GM19193 (cell line): Measurements from ENCODE around the gene MYO18A.

Source experiments
- POLR2A ChIP-seq: IDR thresholded peaks from 4 replicates; pipeline ENCODE4 v1.6.1; 2011; ENCODE audit not compliant: insufficient read depth, insufficient read length; ENCODE audit errors: extremely low read depth

The MYO18A gene

DNA sequence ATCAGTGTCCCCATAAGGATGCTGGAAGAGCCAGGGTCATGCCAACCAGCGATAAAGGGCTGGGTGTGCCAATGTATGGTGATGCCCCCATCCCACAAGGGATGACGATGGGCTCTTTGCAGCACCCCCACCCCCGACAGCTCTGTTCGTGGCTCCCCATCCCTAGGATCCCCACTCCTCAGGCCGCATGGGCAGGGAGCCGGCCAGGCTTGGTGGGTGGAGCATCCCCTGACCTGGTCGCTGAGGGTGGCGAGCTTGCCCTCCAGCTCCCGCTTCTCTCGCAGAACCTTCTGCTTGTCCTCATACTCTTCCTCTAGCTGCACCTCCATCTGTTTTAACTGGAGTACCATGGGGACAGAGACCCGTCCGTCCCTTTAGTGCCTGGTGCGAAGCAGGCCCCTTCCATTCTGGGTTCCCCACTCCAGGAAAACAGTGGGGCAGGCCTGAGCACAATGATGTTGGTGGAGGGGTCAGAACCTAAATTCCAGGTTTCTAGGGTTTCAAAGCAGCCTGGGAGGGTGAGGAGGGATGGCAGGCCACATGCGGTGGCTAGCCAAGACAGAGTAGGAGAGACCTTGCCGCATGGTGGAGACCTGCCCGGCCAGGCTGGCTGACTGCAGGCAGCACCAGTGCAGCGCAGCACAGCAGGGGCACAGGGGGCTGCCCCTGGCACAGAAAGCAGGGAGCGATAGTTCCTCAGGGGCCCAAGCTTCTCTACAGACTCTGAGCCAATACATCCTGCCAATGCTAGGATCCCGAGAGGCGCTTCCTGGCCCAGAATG, 86.9 kb downstream of the MYO18A start:
- no peak for TF ChIP-seq POLR2A

DNA sequence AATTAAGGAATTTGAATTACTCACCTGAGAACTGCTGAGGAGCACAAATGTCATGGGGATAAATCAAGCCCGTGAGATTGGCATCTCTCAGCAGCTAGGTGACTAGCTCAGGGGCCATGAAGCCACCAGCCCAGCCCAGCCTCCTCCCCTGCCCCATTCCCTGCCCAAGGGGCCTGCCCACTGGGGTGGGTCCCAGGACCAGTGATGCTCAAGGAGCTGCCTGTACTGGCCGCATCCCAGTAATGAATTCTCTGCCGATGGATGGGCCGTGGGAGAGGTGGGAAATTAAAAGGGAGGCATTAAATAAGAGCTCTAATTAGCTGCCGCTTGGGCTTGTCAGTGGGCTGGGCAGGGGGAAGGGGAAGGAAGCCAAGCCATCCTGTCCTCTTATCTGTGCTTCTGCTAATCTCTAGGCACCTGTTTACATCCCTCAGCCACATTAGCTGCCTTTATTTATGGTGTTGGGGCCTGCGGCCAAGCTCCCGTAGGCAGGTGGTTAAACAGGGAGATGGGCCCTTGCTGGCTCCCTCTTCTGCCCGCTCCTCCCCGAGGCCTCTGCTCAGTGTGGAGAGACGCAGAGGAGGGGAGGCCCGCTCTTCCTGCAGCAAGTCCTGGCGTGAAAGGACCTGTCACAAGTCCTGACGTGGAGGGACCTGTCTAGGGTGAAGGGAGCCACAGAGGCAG, 88.5 kb downstream of the MYO18A start:
- TF ChIP-seq POLR2A: no peak

DNA sequence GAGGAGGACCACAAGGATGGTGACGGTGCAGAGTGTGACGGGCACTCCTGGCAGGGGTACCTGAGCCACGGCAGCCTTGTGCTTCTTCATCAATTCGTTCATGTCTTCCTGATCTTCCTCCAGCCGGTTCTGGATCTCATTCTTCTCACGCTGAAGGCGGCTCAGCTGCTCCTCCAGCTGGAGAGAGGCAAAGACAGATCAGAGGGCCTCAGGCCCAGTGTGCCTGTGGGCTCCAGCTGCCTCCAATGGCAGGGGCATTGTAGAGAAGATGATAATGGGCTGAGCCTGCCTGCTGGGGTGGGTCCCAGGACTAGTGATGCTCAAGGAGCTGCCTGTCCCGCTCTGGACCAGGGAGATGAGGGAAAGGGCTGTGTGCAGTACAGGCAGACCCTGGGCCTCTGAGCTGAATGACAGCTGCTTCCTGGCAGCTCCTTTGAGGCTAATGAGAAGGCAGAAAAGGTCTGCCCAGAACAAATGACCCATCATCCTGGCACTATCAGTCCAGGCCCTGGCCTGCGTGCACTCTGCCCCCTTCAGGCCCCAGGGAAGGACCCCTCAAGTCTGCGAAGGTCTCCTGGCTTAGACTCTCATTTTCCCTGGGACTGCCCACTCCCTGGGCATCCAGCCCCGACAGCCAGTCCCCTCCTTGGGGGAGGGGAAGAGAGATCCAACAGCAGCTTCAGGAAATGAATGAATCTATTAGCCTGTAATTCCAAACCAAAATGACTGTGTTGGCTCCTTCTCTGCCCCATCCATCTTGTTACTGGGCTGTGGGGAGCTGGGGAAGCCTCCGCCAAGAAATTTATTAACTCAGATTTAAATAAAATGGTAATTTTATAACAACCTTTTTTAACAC, 89.2 kb downstream of the MYO18A start:
- no peak for TF ChIP-seq POLR2A

DNA sequence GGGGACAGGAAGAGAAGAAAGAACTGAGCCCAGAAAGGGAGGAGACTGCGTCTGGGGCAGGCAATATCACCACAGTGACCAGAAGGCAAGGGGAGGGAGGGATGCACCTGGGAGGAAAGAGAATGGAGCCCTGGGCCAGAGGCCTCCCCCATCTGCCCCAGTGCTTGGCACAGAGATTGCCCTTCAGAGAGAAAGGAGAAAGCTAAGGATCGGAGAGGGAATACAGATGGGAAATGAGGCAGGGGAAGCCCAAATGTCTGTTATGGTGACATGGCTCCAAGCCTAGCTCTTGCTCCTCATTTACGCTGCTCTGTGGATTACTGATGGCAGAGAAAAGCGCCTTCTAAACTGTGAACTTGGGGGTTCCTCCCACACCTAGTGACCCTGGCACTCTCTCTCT, 90.1 kb downstream of the MYO18A start:
- no peak for TF ChIP-seq POLR2A

DNA sequence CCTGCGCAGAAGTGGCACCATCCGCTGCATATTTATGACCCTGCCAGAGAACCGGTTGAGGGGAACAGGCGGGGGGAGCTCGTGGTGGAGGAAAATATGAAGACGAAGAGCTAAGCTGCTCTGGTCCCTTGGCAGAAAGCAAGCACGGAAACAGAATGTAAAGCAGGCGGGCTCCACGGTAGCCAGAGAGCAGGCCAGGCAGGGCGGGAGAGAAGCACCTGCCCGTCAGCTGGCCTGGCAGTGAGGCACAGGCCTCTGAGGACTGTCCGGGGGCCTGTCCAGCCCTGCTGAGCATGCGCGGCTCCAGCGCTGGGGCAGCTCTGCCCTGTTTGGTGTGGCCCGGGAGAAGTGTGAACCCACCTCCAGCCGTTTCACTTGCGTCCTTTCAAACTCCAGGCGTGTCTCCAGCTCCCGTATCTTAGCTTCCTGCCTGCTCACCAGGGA, 90.6 kb downstream of the MYO18A start:
- TF ChIP-seq POLR2A: no peak

DNA sequence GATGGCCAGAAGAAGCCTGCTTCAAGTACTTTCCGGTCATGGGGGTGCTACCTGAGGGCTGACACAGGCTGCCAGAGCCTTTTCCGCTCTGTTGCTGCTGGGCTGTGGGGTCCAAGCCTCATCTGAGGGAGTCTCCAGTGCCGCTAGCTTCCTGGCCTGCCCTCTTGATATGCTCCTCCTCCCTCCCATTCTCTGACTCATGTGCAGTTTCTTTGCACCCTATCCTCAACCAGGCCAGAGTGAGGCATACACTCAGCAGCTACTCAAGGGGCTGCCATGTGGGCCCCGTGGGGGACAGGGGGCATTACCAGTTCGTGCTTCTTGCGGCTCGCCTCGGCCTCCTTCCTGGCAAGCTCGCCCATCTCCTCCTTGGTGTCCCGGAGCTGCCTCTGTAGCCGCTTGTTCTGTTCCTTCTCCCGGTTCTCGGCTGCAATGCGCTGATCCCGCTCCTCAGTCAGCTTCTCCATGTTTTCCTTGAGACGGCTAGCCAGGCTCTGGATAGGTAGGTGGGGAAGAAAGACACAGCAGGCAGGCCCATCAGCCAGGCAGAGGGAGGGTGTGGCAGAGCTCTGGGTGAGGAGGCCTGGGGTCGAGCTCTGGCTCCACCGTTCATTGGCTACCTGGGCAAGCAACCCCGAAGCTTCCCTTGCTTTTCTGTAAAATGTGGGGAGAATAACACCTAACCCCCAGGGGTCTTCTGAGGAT, 93.4 kb downstream of the MYO18A start:
- TF ChIP-seq POLR2A: no peak

DNA sequence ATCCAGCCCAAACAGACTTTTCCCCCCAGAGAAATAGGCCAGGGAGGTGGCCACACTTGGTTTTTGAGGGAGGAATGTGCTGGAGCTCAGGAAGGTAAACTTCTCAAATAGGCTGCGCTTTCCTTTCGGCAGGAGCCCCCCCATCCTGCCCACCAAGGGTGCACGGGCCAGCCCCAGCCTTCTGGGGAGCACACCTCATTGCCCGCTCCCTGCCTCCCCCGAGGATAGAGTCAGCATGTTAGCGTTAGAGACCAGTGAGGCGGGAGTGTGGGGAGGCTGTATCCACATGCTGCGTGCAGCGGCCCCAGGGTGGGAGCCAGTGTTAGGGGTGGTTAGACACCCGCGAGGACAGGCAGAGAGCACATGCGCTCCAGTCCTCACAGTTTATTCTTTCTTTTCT, 95.0 kb downstream of the MYO18A start:
- TF ChIP-seq POLR2A: no peak

DNA sequence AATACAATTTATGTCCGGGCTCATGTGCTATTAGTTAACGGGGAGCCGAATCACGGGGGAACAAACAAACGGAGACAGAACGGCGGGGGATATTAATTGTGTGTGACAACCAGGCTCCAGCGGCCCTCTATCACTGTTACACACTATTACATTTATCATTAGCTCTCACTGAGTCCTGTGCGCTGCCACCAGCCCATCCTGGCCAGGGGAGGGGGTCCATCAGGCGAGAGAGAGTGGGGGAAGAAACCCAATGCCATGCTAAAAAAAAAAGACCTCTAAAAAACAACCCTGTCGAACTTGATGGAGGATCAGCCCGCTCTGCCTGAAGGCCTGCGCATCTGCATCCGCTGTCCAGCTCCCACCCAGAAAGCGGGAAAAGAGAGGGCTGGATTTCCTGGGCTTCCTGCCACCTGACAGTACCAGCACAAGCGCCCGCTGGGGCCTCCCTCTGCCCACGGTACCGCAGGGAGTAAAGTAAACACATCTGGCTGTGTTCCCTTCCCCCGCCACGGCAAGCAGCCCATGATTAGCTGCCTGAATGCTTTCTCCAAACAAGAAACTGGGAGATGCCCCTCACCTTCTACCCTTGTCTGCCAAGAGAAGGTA, 95.6 kb downstream of the MYO18A start:
- no peak for TF ChIP-seq POLR2A

DNA sequence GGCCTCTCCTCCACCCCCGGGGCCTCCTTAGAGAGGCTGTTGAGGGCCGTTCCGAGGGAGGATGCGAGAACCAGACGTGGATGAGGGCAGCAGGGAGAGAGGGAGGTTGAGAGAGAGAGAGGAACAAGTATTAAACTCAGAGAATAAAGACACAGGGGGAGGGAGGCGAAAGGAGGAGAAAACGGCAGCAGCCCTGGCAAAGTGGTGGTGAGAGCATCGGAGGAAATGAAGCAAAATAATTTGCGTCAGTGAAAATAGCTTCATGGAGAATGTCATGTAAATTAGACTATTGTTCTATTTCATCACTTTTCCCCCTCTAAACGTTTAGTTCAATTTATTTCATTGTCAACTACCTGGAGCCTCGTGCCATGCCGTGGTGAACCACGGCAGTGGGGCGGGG, 99.2 kb downstream of the MYO18A start:
- TF ChIP-seq POLR2A: no peak

DNA sequence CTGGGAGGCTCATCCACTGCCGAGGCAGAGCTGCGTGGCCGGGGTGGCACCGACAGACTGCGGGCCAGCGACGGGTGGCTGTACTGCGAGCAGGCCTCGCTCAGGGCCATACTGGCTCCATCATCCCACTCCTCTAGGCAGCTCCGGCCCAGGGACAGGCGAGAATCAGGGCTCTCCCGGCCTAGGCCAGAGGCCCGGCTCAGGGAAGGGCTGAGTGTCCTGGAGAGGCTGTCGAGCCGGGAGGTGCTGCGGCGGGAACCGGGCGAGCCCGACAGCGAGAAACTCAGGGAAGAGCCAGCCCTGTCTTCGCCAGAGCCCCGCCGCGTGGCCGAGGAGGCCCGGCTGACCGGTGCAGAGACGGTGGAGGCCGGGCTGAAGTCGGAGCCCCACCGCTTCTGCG, 99.9 kb downstream of the MYO18A start:
- TF ChIP-seq POLR2A: no peak

DNA sequence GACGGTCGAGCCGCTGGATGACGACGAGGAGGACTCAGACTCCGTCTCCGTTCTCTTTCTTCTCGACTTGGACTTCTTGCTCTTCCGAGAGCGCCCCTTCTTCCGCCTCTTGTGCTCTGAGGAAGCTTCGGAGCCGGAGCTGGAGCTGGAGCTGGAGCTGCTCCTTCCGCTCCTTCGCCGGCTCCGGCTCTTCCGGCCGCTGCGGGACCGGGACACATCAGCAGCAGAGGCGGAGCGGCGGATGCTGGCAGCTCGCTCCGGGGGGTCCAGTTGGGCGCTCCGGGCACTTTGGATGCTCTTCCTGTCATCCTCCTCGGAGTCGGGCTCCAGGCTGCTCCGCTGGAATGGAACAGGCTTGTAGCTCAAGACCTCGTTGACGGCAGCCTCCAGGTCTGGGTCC, 100.3 kb downstream of the MYO18A start:
- no peak for TF ChIP-seq POLR2A

DNA sequence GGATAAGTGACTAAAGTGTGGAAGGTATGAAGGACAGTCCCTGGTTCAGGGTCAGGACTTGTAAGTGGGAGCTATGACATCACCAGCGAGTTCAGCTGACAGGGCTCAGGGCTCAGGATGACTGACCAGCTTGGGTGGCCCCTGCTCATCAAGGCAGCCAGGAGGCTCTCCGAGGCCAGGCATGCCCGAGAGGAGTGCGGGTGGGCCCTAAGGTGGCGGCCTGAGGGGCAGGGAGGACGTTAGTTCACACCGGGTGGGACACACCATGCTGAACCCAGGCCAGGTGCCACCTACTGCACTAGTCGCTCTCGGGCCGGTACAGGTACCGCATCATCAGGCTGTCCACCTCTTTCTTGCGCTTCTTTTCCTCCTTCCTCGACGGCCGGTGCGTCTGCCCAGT, 100.8 kb downstream of the MYO18A start:
- no peak for TF ChIP-seq POLR2A

DNA sequence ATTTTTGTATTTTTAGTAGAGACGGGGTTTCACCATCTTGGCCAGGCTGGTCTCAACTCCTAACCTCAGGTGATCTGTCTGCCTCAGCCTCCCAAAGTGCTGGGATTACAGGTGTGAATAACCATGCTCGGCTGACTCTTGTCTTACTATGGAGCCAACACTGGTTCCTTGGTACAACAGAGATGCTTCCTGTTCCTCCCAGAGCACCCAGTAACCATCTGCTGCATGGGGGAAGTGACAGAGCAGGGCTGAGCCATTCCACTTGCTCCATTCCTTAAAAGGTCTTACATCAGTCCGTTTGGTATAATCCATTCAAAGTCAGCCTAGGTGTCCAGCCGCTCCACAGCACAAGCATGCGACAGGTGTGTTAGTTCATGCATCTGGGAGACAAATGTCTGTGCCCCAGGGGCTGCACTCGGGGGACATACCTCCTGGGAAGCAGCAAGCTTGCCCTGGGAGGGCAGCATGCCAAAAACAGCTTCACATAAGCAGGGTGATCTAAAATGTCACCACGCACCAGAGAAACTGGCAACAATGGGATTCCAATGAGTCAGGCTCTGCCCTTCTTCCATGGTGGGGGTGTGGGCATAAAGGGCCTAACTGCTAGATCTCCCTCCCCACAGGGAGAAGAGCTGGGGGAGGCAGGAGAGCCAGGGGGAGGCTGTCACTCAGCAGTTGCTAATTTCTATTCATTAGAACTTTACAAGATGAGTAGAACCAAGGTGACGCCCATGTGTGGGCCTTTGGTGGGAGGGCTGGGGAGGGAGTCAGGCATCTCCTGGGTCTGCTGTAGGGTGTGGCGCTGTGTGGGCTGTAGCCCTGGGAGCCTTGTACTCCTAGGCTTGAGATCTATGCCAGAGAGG, 101.8 kb downstream of the MYO18A start:
- no peak for TF ChIP-seq POLR2A

DNA sequence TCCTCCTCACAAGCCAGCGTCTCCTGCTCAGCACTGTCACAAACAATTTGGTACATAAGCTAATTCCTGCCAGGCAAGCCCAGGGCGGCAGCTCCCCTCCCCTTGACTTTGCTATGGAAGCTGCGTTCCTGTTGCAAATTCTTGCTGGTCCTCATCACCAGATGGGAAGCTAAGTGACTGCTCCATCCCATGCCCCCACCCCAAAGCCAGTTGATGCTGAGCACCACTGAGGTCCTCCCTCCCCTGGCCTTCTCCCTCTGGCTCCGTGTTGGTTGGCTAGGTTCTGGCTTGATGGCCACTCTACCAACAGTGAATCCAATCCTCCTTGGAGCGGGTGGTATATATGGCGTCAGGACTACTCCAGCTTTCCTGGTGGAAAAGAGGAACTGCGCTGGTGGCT, 102.9 kb downstream of the MYO18A start:
- no peak for TF ChIP-seq POLR2A

DNA sequence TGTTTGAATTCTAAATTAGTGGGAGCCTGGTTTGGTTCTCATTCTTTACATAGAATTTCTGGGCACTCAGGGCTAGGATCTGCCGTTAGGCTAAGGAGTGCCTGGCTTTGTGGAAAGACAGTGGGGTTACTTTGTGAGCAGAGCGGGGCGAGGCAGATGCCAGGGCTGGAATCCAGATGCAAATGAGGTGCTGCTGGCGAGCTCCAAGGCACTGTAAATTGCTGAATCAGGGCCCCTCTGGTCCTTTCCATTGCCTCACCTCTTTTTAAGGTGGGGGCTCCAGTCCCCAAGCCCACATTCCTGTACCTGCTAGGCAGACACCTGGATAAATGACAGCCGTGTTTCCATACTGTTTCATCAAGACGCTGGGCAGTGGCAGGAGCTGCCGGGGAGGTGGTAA, 103.5 kb downstream of the MYO18A start:
- TF ChIP-seq POLR2A: no peak
